ENCODE measurements around the gene DICER1.
"Not testable (repeated sequence)": the region's sequence is repeated elsewhere in the genome, so short reads cannot be mapped to it uniquely, and the experiment has no call there.

DICER1 gene

GRCh38 chr14:95144849-95145248 lies 12.5 kb downstream of the DICER1 start:
- DNase-seq, result no peak

GRCh38 chr14:95143808-95144620 lies 13.3 kb downstream of the DICER1 start:
- DNase-seq, result peak; percentile 42

- DNase-seq, result no peak
These were observed 15.1 kb downstream of the DICER1 start for GRCh38 chr14:95142208-95142607.

GRCh38 chr14:95141684-95142083 lies 15.6 kb downstream of the DICER1 start:
- DNase-seq, result no peak

- peak; percentile 47 for DNase-seq
These were observed 17.1 kb downstream of the DICER1 start for GRCh38 chr14:95140060-95140858.

GRCh38 chr14:95138876-95139275 lies 18.5 kb downstream of the DICER1 start:
- no peak for DNase-seq

- DNase-seq, result not testable (repeated sequence)
These were observed 18.9 kb downstream of the DICER1 start for GRCh38 chr14:95138455-95138854.

- DNase-seq, result peak; percentile 41
These were observed 19.5 kb downstream of the DICER1 start for GRCh38 chr14:95137804-95138167.

GRCh38 chr14:95137164-95137803 lies 20.0 kb downstream of the DICER1 start:
- no peak for DNase-seq

GRCh38 chr14:95136631-95137030 lies 20.7 kb downstream of the DICER1 start:
- DNase-seq, result no peak

GRCh38 chr14:95134304-95134933 lies 22.9 kb downstream of the DICER1 start:
- DNase-seq, result no peak

GRCh38 chr14:95133282-95133681 lies 24.0 kb downstream of the DICER1 start:
- DNase-seq, result peak; percentile 61

- DNase-seq, result peak; percentile 18
These were observed 24.6 kb downstream of the DICER1 start for GRCh38 chr14:95132760-95133159.

GRCh38 chr14:95130549-95130948 lies 26.8 kb downstream of the DICER1 start:
- DNase-seq, result no peak

- no peak for DNase-seq
These were observed 29.2 kb downstream of the DICER1 start for GRCh38 chr14:95128140-95128539.

- DNase-seq, result no peak
These were observed 29.8 kb downstream of the DICER1 start for GRCh38 chr14:95127531-95127911.

GRCh38 chr14:95126906-95127530 lies 30.3 kb downstream of the DICER1 start:
- DNase-seq, result no peak

- DNase-seq, result no peak
These were observed 31.4 kb downstream of the DICER1 start for GRCh38 chr14:95125915-95126314.

GRCh38 chr14:95125221-95125620 lies 32.1 kb downstream of the DICER1 start:
- DNase-seq, result no peak

GRCh38 chr14:95123891-95124579 lies 33.3 kb downstream of the DICER1 start:
- DNase-seq, result peak; percentile 48

- DNase-seq, result no peak
These were observed 34.7 kb downstream of the DICER1 start for GRCh38 chr14:95122621-95122945.

Measured in midbrain (tissue), 1 donor.